Karpas-422 (cell line): ENCODE data around the gene ABL2. TPM values are rescaled to one million over a fixed set of nuclear protein-coding genes. Genes with fewer than 3 reads are reported as not detected.

ENCODE experiments used
- DNase-seq: peaks from one replicate; pipeline ENCODE4 v3.0.0-alpha.2; 2015
- H2AFZ ChIP-seq: fragments of 200-600 bp; sonication (generic); 2 replicates; pipeline ENCODE4 v1.6.1; 2014; ENCODE audit warnings: antibody characterized with exemption, low read length, mixed read lengths
- H3K27ac ChIP-seq: fragments of 200-600 bp; sonication (generic); 2 replicates; pipeline ENCODE4 v1.5.1; 2014; ENCODE audit warnings: mild to moderate bottlenecking, low read length, moderate library complexity
- H3K27me3 ChIP-seq: fragments of 200-600 bp; sonication (generic); 2 replicates; pipeline ENCODE4 v1.6.1; 2014; ENCODE audit warnings: low read length, mixed read lengths
- H3K36me3 ChIP-seq: fragments of 200-600 bp; sonication (generic); 2 replicates; pipeline ENCODE4 v1.6.1; 2014; ENCODE audit warnings: low read length, mixed read lengths; ENCODE audit not compliant: insufficient read depth
- H3K4me1 ChIP-seq: fragments of 200-600 bp; sonication (generic); 2 replicates; pipeline ENCODE4 v1.6.1; 2014; ENCODE audit warnings: mild to moderate bottlenecking, low read length, mixed read lengths
- H3K4me2 ChIP-seq: fragments of 200-600 bp; sonication (generic); 2 replicates; pipeline ENCODE4 v1.6.1; 2014; ENCODE audit warnings: low read length, low read depth, mild to moderate bottlenecking; ENCODE audit not compliant: poor library complexity, severe bottlenecking
- H3K4me3 ChIP-seq: fragments of 200-600 bp; sonication (generic); 2 replicates; pipeline ENCODE4 v1.5.1; 2014; ENCODE audit warnings: mild to moderate bottlenecking, antibody characterized with exemption, low read length, mixed read lengths
- H3K79me2 ChIP-seq: fragments of 200-600 bp; sonication (generic); 2 replicates; pipeline ENCODE4 v1.6.1; 2014; ENCODE audit warnings: mild to moderate bottlenecking, low read length, mixed read lengths
- H3K9ac ChIP-seq: fragments of 200-600 bp; sonication (generic); 2 replicates; pipeline ENCODE4 v1.6.0; 2014; ENCODE audit warnings: low read length
- H3K9me2 ChIP-seq: fragments of 200-600 bp; sonication (generic), shearing (Covaris generic); replicated peaks from 2 replicates; pipeline ENCODE4 v1.6.0; 2014; ENCODE audit warnings: mild to moderate bottlenecking, low read length, moderate library complexity; ENCODE audit not compliant: insufficient read depth
- H3K9me3 ChIP-seq: fragments of 300-700, 200-600 bp; sonication (generic); 2 replicates; pipeline ENCODE4 v1.6.1; 2014; ENCODE audit warnings: low read length, mixed read lengths
- H4K20me1 ChIP-seq: fragments of 200-600 bp; sonication (generic); 2 replicates; pipeline ENCODE4 v1.6.1; 2014; ENCODE audit warnings: mild to moderate bottlenecking, antibody characterized with exemption, low read length, low read depth; ENCODE audit not compliant: insufficient read depth
- small RNA-seq: library from RNA; depleted of rRNA; stranded (forward); fragments of <200 nt; gene quantifications from one replicate; pipeline ENCODE3, GENCODE V24; 2014
- total RNA-seq: library from RNA; depleted of rRNA; stranded (reverse); fragments of >200 nt; shearing (Covaris generic); gene quantifications from 2 replicates; pipeline ENCODE4 v1.2.3, GENCODE V29; 2014; ENCODE audit warnings: low replicate concordance; rRNA removed

Gene ABL2
- total RNA-seq, 1 experiment from 2014 or later, result 14.3 TPM

DNA sequence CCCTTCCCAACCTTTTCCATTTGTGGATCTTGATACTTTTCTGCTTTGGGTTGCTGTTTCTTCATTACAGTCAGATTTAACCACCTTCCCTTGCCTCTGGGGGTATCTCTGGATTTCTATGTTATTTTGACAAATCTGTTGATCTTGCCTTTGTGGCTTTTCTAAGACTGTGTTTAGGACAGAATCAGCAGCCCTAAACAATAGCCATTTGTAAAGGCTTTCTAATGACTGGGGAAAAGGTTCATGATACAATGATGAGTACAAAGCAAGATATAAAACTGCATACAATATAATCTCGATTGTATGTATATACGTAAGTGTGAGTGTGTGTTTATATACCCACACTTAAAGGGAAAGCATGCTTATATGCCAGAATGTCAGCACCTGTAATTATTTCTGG is 176.0 kb downstream of the ABL2 start:
- Histone ChIP-seq H3K9me2 (no peaks in the 10 kb centered on the region), H4K20me1 (no peaks in the 10 kb centered on the region), H3K4me1 (peaks cover 3% of the 10 kb centered on the region; the same call in 1 of the 2 replicates), H3K4me3 (no peak overlapping the region), H2AFZ (no peak overlapping the region), H3K27ac (no peak overlapping the region), H3K79me2 (peaks cover 54% of the 10 kb centered on the region), H3K9ac (no peak overlapping the region), H3K36me3 (peaks cover 32% of the 10 kb centered on the region), H3K9me3 (no peaks in the 10 kb centered on the region), H3K4me2 (no peak overlapping the region), H3K27me3 (no peaks in the 10 kb centered on the region)
- no peak for DNase-seq

DNA sequence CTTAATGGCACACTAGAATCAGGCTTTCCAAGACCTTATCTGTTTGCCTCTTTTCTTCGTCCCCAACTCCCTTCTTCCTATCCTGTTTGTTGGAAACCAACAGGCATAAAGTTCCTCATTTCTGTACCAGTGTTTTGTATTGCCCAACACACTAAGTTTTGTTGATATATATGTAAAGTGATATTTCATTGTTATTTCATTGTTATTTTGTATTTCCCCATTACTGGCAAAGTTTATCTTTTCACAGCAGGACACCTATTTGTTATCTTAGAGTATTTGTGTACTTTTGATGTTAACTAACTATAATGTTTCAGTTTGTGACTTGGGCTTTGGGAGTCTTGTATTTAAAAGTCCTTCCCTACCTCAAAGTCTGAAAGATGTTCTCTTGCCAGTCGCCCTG is 176.7 kb downstream of the ABL2 start:
- Histone ChIP-seq H3K9ac (no peak overlapping the region), H4K20me1 (no peaks in the 10 kb centered on the region), H3K4me2 (no peak overlapping the region), H3K4me1 (no peaks in the 10 kb centered on the region), H3K9me2 (no peaks in the 10 kb centered on the region), H2AFZ (no peak overlapping the region), H3K79me2 (peaks cover 56% of the 10 kb centered on the region), H3K9me3 (no peaks in the 10 kb centered on the region), H3K27ac (no peak overlapping the region), H3K36me3 (peaks cover 28% of the 10 kb centered on the region), H3K27me3 (no peaks in the 10 kb centered on the region), H3K4me3 (no peak overlapping the region)
- DNase-seq, result no peak

Small RNA genes within 50 kb of the gene (small RNA-seq; reads per million reads assigned to genes)
- not detected for gene AL512326.2
- not detected for gene AL512326.3
- gene EIF4A1P11, result not detected
- gene RF00272, result not detected

Other genes with a start within 250 kb of the ABL2 start
- gene FAM20B, start 203.8 kb downstream of the ABL2 start, total RNA-seq, result 23.2 and 30.0 TPM in 2 replicates
- gene TOR3A, start 147.6 kb downstream of the ABL2 start, total RNA-seq, result 83.1 and 130 TPM in 2 replicates
- 8.2 and 18.9 TPM in 2 replicates for gene SOAT1, start 64.1 kb upstream of the ABL2 start, total RNA-seq
- 0.15 and 1.4 TPM in 2 replicates for gene AXDND1, start 136.3 kb upstream of the ABL2 start, total RNA-seq